ENCODE results near the gene MEG3. TPM values are rescaled to one million over a fixed set of nuclear protein-coding genes. Genes with fewer than 3 reads are reported as not detected.

Gene MEG3
- total and polyA plus RNA-seq, 2 of the 8 experiments (the other 6 are each of a cell fraction or from before 2014, with no cell fraction given) = 0.17 to 1.1 TPM

GRCh38 chr14:100846309-100846859 is 20.5 kb downstream of the MEG3 start (continued):
- TF ChIP-seq CHD2 (IDR thresholded peaks at IDR 0.05; ENCODE audit: low read length) (no peak), BCL11A (IDR thresholded peaks at IDR 0.05; ENCODE audit: low read depth in 2 of 2, low read length in 2 of 2) (no peak), SIRT6 (IDR thresholded peaks at IDR 0.05; ENCODE audit: low read length) (no peak), KDM1A (IDR thresholded peaks at IDR 0.05; ENCODE audit: borderline replicate concordance, low read length) (no peak)

Data from H1 (cell line).